Measurements from ENCODE around the gene CELF1.

CELF1 gene

GRCh38 chr11:47507563-47508239, 45.2 kb downstream of the CELF1 start:
- DNase-seq = no peak

GRCh38 chr11:47506795-47507562, 46.0 kb downstream of the CELF1 start:
- no peak for DNase-seq

- DNase-seq = no peak
These were observed 46.6 kb downstream of the CELF1 start for GRCh38 chr11:47506373-47506772.

- no peak for DNase-seq
These were observed 48.0 kb downstream of the CELF1 start for GRCh38 chr11:47504910-47505309.

- no peak for DNase-seq
These were observed 49.7 kb downstream of the CELF1 start for GRCh38 chr11:47503227-47503626.

- DNase-seq = no peak
These were observed 50.2 kb downstream of the CELF1 start for GRCh38 chr11:47502767-47503166.

GRCh38 chr11:47501101-47501500, 51.8 kb downstream of the CELF1 start:
- DNase-seq = no peak

- no peak for DNase-seq
These were observed 52.8 kb downstream of the CELF1 start for GRCh38 chr11:47500121-47500520.

GRCh38 chr11:47499614-47500013, 53.3 kb downstream of the CELF1 start:
- no peak for DNase-seq

- DNase-seq = no peak
These were observed 53.8 kb downstream of the CELF1 start for GRCh38 chr11:47499161-47499560.

GRCh38 chr11:47498584-47499152, 54.3 kb downstream of the CELF1 start:
- no peak for DNase-seq

GRCh38 chr11:47498149-47498548, 54.8 kb downstream of the CELF1 start:
- no peak for DNase-seq

- no peak for DNase-seq
These were observed 56.1 kb downstream of the CELF1 start for GRCh38 chr11:47496808-47497207.

- no peak for DNase-seq
These were observed 57.1 kb downstream of the CELF1 start for GRCh38 chr11:47495856-47496217.

GRCh38 chr11:47495011-47495855, 57.7 kb downstream of the CELF1 start:
- no peak for DNase-seq

- DNase-seq = no peak
These were observed 63.6 kb downstream of the CELF1 start for GRCh38 chr11:47489395-47489755.

- no peak for DNase-seq
These were observed 64.1 kb downstream of the CELF1 start for GRCh38 chr11:47488674-47489394.

- DNase-seq = no peak
These were observed 64.8 kb downstream of the CELF1 start for GRCh38 chr11:47488111-47488510.

- DNase-seq = no peak
These were observed 65.5 kb downstream of the CELF1 start for GRCh38 chr11:47487421-47487820.

- DNase-seq = no peak
These were observed 67.8 kb downstream of the CELF1 start for GRCh38 chr11:47485107-47485506.

- no peak for DNase-seq
These were observed 69.5 kb downstream of the CELF1 start for GRCh38 chr11:47483457-47483856.

GRCh38 chr11:47480762-47481161, 72.2 kb downstream of the CELF1 start:
- no peak for DNase-seq

All from NCI-H2081 treated with DMSO at 0.1 percent for 48 hours (cell line).